VCaP (cell line): ENCODE data around the gene MND1.

Experiments
- H3K27ac ChIP-seq: fragments of 450-650 bp; 2 replicates; pipeline ENCODE4 v1.5.1; 2017
- TF ChIP-seq, protein P1 (sequence below): fragments of 450-650 bp; conservative IDR thresholded peaks from 2 replicates; pipeline ENCODE4 v1.5.1; 2017; ENCODE audit warnings: mild to moderate bottlenecking, moderate library complexity

MND1 gene

DNA sequence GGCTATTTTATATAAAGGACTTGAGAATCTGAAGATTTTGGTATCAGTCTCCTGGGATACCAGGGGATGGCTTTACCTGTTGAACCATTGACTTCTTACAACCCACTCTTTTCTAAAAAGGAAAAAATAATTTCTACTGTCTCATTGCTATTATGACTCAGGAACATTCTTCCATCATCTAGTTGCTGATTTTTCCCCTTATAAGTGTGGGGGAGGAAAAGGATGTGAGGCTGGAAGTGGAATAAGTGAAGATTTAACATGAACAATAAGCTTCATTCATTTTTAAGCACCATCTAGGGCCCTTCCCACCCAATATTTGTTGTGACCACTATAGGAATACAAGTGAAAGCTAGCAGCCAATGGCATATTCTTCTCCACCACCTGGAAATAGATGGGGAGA is 10.6 kb upstream of the MND1 start:
- no peak overlapping the region for H3K27ac ChIP-seq
- TF ChIP-seq, protein P1, sequence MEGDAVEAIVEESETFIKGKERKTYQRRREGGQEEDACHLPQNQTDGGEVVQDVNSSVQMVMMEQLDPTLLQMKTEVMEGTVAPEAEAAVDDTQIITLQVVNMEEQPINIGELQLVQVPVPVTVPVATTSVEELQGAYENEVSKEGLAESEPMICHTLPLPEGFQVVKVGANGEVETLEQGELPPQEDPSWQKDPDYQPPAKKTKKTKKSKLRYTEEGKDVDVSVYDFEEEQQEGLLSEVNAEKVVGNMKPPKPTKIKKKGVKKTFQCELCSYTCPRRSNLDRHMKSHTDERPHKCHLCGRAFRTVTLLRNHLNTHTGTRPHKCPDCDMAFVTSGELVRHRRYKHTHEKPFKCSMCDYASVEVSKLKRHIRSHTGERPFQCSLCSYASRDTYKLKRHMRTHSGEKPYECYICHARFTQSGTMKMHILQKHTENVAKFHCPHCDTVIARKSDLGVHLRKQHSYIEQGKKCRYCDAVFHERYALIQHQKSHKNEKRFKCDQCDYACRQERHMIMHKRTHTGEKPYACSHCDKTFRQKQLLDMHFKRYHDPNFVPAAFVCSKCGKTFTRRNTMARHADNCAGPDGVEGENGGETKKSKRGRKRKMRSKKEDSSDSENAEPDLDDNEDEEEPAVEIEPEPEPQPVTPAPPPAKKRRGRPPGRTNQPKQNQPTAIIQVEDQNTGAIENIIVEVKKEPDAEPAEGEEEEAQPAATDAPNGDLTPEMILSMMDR, result no peak

DNA sequence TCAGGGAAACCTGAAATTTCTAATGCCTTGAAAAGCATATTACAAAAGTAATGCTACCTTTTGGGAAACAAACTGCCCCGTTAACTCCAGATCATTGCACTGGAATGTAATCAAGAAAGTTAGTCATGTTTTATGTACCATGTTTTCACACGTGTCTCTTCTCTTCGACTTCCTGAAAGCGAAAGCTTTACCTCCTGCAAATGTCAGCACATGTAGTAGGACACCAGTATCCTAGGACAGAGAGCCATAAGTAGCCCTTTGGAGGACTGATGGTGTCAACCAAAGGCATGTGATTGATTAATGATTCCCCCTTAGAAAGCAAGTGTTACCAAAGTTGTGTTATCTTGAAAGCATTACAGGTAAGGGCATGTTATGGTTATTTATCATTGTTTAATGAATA is 8.8 kb upstream of the MND1 start:
- TF ChIP-seq, protein P1, result no peak
- no peak overlapping the region for H3K27ac ChIP-seq

DNA sequence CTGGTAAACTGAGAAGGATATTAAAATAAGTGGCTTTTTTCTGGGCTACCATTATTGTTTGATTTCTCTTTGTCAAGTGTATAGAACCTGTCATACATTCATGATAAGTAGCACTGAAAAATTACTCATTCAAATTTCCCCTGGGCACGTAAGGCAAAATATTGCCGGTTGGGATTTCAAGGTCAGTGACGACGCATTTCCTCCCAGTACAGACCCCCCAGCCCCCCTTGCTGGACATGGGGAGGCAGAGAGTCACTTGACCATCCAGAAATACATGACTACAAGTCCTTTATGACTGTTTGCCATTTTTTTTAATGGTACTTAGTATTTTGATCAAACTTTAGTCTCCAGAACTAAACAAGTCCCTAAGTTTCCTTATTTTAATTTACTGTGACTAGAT is 6.8 kb upstream of the MND1 start:
- TF ChIP-seq, protein P1, result no peak
- H3K27ac ChIP-seq, result no peak overlapping the region

DNA sequence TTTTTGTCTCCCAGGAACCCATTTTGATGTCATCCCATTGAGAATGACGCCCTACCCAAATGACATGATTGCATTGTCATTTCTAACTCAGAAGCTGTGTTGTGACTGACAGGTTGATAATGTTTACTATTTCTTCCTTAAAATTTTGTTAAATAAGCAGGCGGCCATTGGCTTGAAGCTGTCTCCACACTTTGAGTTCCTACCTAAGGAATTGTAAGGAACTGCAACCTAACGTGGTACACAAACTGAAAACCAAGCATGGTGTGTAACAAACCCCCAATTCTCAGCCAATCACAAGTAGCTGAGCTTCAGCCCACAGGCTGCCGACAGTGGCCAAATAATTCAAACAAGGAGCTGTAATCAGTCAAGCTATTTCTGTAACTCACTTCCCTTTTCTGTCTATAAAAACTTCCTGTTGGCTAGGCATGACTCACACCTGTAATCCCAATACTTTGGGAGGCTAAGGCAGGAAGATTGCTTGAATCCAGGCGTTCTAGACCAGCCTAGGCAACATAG is 2.9 kb upstream of the MND1 start:
- TF ChIP-seq, protein P1, result no peak
- H3K27ac ChIP-seq, result no peak overlapping the region

DNA sequence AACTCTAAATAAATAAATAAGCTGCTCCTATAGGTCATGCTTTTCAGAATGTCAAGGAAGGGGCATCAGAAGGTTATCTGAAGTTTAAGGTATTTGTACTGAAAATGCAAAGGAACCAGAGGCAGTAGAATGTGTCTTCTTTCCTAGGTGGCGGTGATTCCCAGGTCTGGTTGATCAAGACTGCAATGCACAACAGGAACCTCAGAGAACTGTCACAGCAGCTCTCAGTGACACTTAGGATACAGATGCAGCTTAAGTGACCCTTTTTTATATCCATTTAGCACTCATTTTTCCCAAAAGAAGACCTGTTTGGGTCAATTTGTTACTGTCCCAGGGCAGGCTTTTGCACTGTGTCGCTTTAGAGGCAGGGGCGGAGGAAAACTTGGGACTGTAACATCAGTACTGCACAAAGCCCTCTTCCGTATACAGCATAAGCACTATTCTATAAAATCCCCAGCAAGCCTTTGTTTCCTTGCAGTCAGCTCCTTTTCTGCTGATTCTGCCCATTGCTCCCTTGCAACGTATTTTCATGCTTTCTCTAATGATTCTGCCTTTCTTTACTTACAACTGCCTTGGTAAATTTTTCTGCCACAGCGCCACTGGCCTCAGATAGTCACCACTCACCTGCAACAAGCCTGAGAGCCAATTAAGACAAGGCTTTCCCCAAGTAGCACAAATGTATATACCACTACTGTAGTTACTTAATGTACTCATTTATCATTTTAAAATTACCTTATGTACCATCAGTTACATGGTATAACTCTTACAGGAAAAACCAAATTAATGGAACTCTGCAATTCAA is 1.5 kb upstream of the MND1 start:
- H3K27ac ChIP-seq, result no peak overlapping the region
- TF ChIP-seq, protein P1, result no peak

DNA sequence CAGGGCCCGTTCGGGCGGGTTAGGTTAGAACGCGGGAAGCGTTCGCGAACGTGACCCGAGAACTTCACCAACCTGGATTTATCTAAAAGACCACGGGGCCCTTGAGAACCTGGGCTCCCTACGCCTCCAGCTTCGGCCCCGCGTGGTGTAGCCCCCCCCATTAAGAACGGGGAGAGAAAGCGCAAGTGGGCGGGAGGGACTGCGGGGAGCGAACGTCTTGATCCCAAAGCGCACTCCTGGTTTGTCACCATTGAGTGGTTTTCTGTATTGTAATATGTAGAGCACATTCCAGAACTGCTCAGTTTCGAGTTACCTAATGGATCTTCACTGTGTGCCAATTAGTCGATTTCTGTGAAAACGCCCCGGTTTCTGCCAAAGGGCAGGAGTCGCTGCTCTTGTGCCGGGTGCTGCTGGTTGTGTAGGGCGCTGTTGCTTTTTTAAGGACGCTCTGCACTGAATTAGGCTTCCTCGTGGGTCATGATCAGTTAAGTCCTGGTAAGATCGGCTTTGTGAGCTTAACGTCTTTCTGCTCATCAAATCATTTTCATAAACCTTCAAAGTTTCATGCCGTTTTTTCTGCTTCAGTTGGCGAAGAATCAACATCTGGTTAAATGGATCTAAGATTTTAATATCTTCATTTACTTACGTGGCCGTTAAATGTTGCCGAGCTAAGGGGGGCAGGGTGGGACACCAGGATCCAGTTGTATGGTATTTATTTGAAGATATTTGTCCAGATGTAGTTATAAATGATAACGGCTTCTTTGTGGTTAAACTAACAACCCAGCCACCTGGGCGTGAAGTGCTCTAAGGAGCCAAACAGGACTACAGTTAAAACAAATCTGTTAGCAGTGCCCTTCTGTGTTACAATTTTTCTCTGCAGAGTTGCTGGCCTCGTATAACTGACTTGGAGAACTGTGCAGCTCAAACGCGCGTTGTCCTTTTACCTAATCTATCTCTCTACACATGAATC is 809 bp downstream of the MND1 start:
- TF ChIP-seq, protein P1, result no peak
- peak overlapping the region; percentile 66 for H3K27ac ChIP-seq

DNA sequence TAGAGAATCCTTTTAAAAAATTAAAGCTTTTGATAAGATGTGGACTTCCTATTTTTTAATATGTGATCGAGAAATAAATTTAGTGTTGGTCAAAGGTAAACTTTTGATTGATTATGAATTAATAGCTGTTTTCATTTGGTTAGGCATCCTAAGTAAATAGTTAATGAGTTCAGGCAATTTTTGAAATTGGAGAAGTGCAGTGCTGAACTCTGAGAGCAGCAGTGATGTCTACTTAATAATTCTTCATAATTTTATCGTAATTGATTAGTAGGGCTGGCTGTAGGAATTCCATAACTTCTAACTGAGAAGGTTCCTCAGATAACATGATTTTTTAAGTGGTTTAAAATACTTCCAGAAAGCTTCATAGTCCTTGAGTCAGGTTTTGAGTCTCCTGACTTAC is 1.5 kb downstream of the MND1 start:
- TF ChIP-seq, protein P1, result no peak
- no peak overlapping the region for H3K27ac ChIP-seq
